Activated naive CD4-positive, alpha-beta T cell treated with anti-CD3 and anti-CD28 coated beads for 36 hours (primary cell): ENCODE data around the gene ACTRT3. TPM values are rescaled to one million over a fixed set of nuclear protein-coding genes. Genes with fewer than 3 reads are reported as not detected.

Experiments
- CTCF ChIA-PET: fragments of 350-600 bp; sonication (Branson Sonifier 250); formaldehyde crosslinking; loops from one replicate; lab custom pipeline; 2021; ENCODE audit warnings: antibody characterized with exemption; lab: Charles Lee
- DNase-seq: peaks from one replicate; pipeline ENCODE4 v3.0.0-alpha.2; 2020
- H3K27ac Mint-ChIP-seq: one replicate; pipeline ENCODE4 v1.8.0; 2021; ENCODE audit warnings: mild to moderate bottlenecking, mixed read lengths
- H3K27me3 Mint-ChIP-seq: one replicate; pipeline ENCODE4 v1.8.0; 2021; ENCODE audit warnings: low read depth, mixed read lengths
- H3K36me3 Mint-ChIP-seq: one replicate; pipeline ENCODE4 v1.8.0; 2021; ENCODE audit warnings: low read depth, mixed read lengths
- H3K4me1 Mint-ChIP-seq: one replicate; pipeline ENCODE4 v1.8.0; 2021; ENCODE audit warnings: low read depth, mixed read lengths
- H3K4me3 Mint-ChIP-seq: one replicate; pipeline ENCODE4 v1.8.0; 2021; ENCODE audit warnings: mild to moderate bottlenecking, moderate library complexity, mixed read lengths
- H3K9me3 Mint-ChIP-seq: one replicate; pipeline ENCODE4 v1.8.0; 2021; ENCODE audit warnings: mixed read lengths
- intact Hi-C: fragments of 100-400 bp; cut with micrococcal nuclease; formaldehyde crosslinking; loops from one replicate; pipeline ENCODE4 v1.15.1; 2023
- total RNA-seq, 2 experiments: library from RNA; stranded (reverse); gene quantifications; one replicate each; pipeline ENCODE4 v1.2.3, GENCODE V29; 2021

ACTRT3 gene
- total RNA-seq, 2 experiments from 2014 or later: 0.30 TPM; not detected in 1

GRCh38 chr3:169790687-169791429, 21.5 kb upstream of the ACTRT3 start:
- CTCF ChIA-PET: interaction anchor here (0.6 kb wide), 1 partner anchor 531 kb away, joined by 5 read pairs; no protein-coding TSS in a partner anchor
- H3K27me3 Mint-ChIP-seq: no peaks in the 10 kb centered on the region
- no peak overlapping the region for H3K4me3 Mint-ChIP-seq
- H3K27ac Mint-ChIP-seq: no peak overlapping the region
- no peaks in the 10 kb centered on the region for H3K9me3 Mint-ChIP-seq
- H3K36me3 Mint-ChIP-seq: peaks cover 29% of the 10 kb centered on the region
- no peak for DNase-seq
- intact Hi-C loops: loop anchor here (2.0 kb wide), 1 partner anchor 14 kb away; no protein-coding TSS in a partner anchor
- no peaks in the 10 kb centered on the region for H3K4me1 Mint-ChIP-seq

- H3K36me3 Mint-ChIP-seq: peaks cover 33% of the 10 kb centered on the region
- CTCF ChIA-PET: no interaction called here
These were observed 20.9 kb upstream of the ACTRT3 start for GRCh38 chr3:169790219-169790618.

GRCh38 chr3:169787791-169788190, 18.4 kb upstream of the ACTRT3 start:
- Mint-ChIP-seq H3K9me3 (no peaks in the 10 kb centered on the region), H3K27me3 (no peaks in the 10 kb centered on the region), H3K36me3 (peaks cover 31% of the 10 kb centered on the region), H3K4me1 (peaks cover 3% of the 10 kb centered on the region), H3K27ac (no peak overlapping the region), H3K4me3 (no peak overlapping the region)
- DNase-seq: no peak
- CTCF ChIA-PET: no interaction called here
- intact Hi-C loops: no loop called here

More at GRCh38 chr3:169790219-169790618, 20.9 kb upstream of the ACTRT3 start:
- no peak overlapping the region for H3K4me3 Mint-ChIP-seq
- no peaks in the 10 kb centered on the region for H3K27me3 Mint-ChIP-seq
- peaks cover 3% of the 10 kb centered on the region for H3K4me1 Mint-ChIP-seq
- no peak for DNase-seq
- H3K9me3 Mint-ChIP-seq: no peaks in the 10 kb centered on the region
- H3K27ac Mint-ChIP-seq: no peak overlapping the region
- intact Hi-C loops: loop anchor here (2.0 kb wide), 1 partner anchor 13 kb away; no protein-coding TSS in a partner anchor

- CTCF ChIA-PET: no interaction called here
- H3K36me3 Mint-ChIP-seq: peaks cover 32% of the 10 kb centered on the region
- no peak for DNase-seq
- H3K4me3 Mint-ChIP-seq: no peak overlapping the region
- H3K27me3 Mint-ChIP-seq: no peaks in the 10 kb centered on the region
- peaks cover 3% of the 10 kb centered on the region for H3K4me1 Mint-ChIP-seq
- H3K27ac Mint-ChIP-seq: no peak overlapping the region
- intact Hi-C loops: no loop called here
- H3K9me3 Mint-ChIP-seq: no peaks in the 10 kb centered on the region
These were observed 17.8 kb upstream of the ACTRT3 start for GRCh38 chr3:169787120-169787519.

- H3K4me1 Mint-ChIP-seq: peaks cover 33% of the 10 kb centered on the region
These were observed 12.0 kb upstream of the ACTRT3 start for GRCh38 chr3:169781209-169781855.

GRCh38 chr3:169780742-169781141, 11.4 kb upstream of the ACTRT3 start:
- peaks cover 39% of the 10 kb centered on the region for H3K36me3 Mint-ChIP-seq
- DNase-seq: no peak
- no peaks in the 10 kb centered on the region for H3K27me3 Mint-ChIP-seq

More at GRCh38 chr3:169781209-169781855, 12.0 kb upstream of the ACTRT3 start:
- H3K27me3 Mint-ChIP-seq: no peaks in the 10 kb centered on the region
- peaks cover 40% of the 10 kb centered on the region for H3K36me3 Mint-ChIP-seq
- intact Hi-C loops: no loop called here
- no peaks in the 10 kb centered on the region for H3K9me3 Mint-ChIP-seq
- no peak for DNase-seq
- CTCF ChIA-PET: no interaction called here
- no peak overlapping the region for H3K4me3 Mint-ChIP-seq
- H3K27ac Mint-ChIP-seq: no peak overlapping the region

GRCh38 chr3:169777822-169778221, 8.5 kb upstream of the ACTRT3 start:
- H3K4me1 Mint-ChIP-seq: peaks cover 50% of the 10 kb centered on the region
- no peaks in the 10 kb centered on the region for H3K9me3 Mint-ChIP-seq
- intact Hi-C loops: loop anchor here (2.0 kb wide), 1 partner anchor 13 kb away; no protein-coding TSS in a partner anchor
- DNase-seq: no peak
- H3K4me3 Mint-ChIP-seq: no peak overlapping the region
- no peak overlapping the region for H3K27ac Mint-ChIP-seq
- CTCF ChIA-PET: no interaction called here
- no peaks in the 10 kb centered on the region for H3K27me3 Mint-ChIP-seq
- peaks cover 41% of the 10 kb centered on the region for H3K36me3 Mint-ChIP-seq

More at GRCh38 chr3:169780742-169781141, 11.4 kb upstream of the ACTRT3 start:
- intact Hi-C loops: no loop called here
- Mint-ChIP-seq H3K4me1 (peaks cover 36% of the 10 kb centered on the region), H3K27ac (no peak overlapping the region), H3K4me3 (no peak overlapping the region), H3K9me3 (no peaks in the 10 kb centered on the region)
- CTCF ChIA-PET: interaction anchor here (0.6 kb wide), 2 partner anchors 37 to 63 kb away, joined by 3 read pairs; no protein-coding TSS in a partner anchor

GRCh38 chr3:169774186-169774585, 4.8 kb upstream of the ACTRT3 start:
- peaks cover 22% of the 10 kb centered on the region for H3K36me3 Mint-ChIP-seq
- no peaks in the 10 kb centered on the region for H3K9me3 Mint-ChIP-seq
- intact Hi-C loops: no loop called here
- peak overlapping the region; percentile 97 for H3K27ac Mint-ChIP-seq
- CTCF ChIA-PET: interaction anchor here (0.6 kb wide), 1 partner anchor 12 kb away, joined by 3 read pairs; no protein-coding TSS in a partner anchor
- DNase-seq: no peak
- peak overlapping the region; percentile 94 for H3K4me3 Mint-ChIP-seq
- H3K4me1 Mint-ChIP-seq: peaks cover 41% of the 10 kb centered on the region
- H3K27me3 Mint-ChIP-seq: no peaks in the 10 kb centered on the region

- no peaks in the 10 kb centered on the region for H3K27me3 Mint-ChIP-seq
- H3K9me3 Mint-ChIP-seq: no peaks in the 10 kb centered on the region
- intact Hi-C loops: loop anchor here (1.0 kb wide), 9 partner anchors 8 to 1097 kb away; partner anchors contain the start of genes PHC3, PRKCI, RPL22L1 and SEC62
- DNase-seq: peak; percentile 94
- peaks cover 36% of the 10 kb centered on the region for H3K4me1 Mint-ChIP-seq
- peak within 1 kb of the TSS; percentile 97 for H3K27ac Mint-ChIP-seq
- CTCF ChIA-PET: interaction anchor here (0.7 kb wide), 1 partner anchor 193 kb away, joined by 3 read pairs; no protein-coding TSS in a partner anchor
- peak within 1 kb of the TSS; percentile 94 for H3K4me3 Mint-ChIP-seq
- H3K36me3 Mint-ChIP-seq: peaks cover 18% of the 10 kb centered on the region
These were observed 3.8 kb upstream of the ACTRT3 start, which contains the start of gene MYNN for GRCh38 chr3:169772897-169773816. TSS of gene MYNN (plus strand) at chr3:169773396. CDS start at chr3:169774296, 900 bp downstream.

- no peak for DNase-seq
- Mint-ChIP-seq H3K9me3 (no peaks in the 10 kb centered on the region), H3K36me3 (peaks cover 15% of the 10 kb centered on the region), H3K27ac (peak overlapping the region; percentile 97), H3K4me3 (peak overlapping the region; percentile 94), H3K27me3 (no peaks in the 10 kb centered on the region), H3K4me1 (peaks cover 32% of the 10 kb centered on the region)
- intact Hi-C loops: loop anchor here (1.0 kb wide), 3 partner anchors 24 to 1098 kb away; partner anchors contain the start of gene RPL22L1
- CTCF ChIA-PET: interaction anchor here (0.6 to 0.7 kb wide), 2 partner anchors 194 to 1307 kb away, joined by 3 to 4 read pairs; no protein-coding TSS in a partner anchor
These were observed 3.0 kb upstream of the ACTRT3 start for GRCh38 chr3:169772305-169772896.
